NT2/D1 (cell line): ENCODE data around the gene ADM2.

Source experiments
- DNase-seq: peaks from one replicate; pipeline ENCODE4 v3.0.0-alpha.2; 2011; ENCODE audit warnings: low read depth, low spot score
- H3K27me3 ChIP-seq: 2 replicates; pipeline ENCODE4 v1.6.0; 2011; ENCODE audit warnings: mild to moderate bottlenecking; ENCODE audit not compliant: insufficient read length, insufficient read depth
- H3K36me3 ChIP-seq: 2 replicates; pipeline ENCODE4 v1.6.1; 2011; ENCODE audit warnings: mild to moderate bottlenecking, low read length, mixed read lengths; ENCODE audit not compliant: insufficient read depth, insufficient read length
- H3K4me1 ChIP-seq: 2 replicates; pipeline ENCODE4 v1.5.1; 2011; ENCODE audit not compliant: insufficient read depth, insufficient read length
- H3K4me3 ChIP-seq: 2 replicates; pipeline ENCODE4 v1.5.1; 2011; ENCODE audit warnings: low read depth; ENCODE audit not compliant: insufficient read length
- H3K9ac ChIP-seq: 2 replicates; pipeline ENCODE4 v1.6.0; 2011; ENCODE audit warnings: low read depth; ENCODE audit not compliant: insufficient read length
- H3K9me3 ChIP-seq: 2 replicates; pipeline ENCODE4 v1.5.1; 2011; ENCODE audit warnings: mild to moderate bottlenecking, low read length; ENCODE audit not compliant: insufficient read depth
- SUZ12 ChIP-seq: IDR thresholded peaks from 2 replicates; pipeline ENCODE4 v1.6.1; 2011; ENCODE audit not compliant: insufficient read length, insufficient read depth; ENCODE audit errors: extremely low read depth
- YY1 ChIP-seq: IDR thresholded peaks from 2 replicates; pipeline ENCODE4 v1.6.1; 2011; ENCODE audit not compliant: insufficient read length, insufficient read depth
- ZNF274 ChIP-seq: IDR thresholded peaks from 2 replicates; pipeline ENCODE4 v1.6.1; 2011; ENCODE audit warnings: mild to moderate bottlenecking, low read depth, low read length

Gene ADM2

DNA sequence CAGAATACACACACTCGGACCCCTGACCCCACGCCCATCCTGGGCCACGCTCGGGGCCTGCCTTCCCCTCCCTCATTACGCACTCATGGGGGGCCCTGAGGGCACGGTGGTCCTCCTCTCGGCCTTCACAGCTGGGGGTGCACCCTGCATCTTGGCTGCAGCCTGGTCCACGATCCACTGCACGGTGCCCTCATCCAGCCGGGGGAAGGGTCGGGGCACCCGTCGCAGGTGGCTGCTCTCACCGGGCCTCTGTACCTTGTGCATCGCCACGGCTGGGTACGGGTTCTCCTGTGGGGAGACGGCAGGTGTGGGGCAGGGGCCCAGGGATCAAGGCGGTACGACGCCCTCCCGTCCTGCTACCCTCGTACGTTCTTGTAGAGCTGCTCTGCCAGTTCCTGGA lies 16.9 kb upstream of the ADM2 start:
- H3K36me3 ChIP-seq: peaks cover 86% of the 10 kb centered on the region
- H3K4me1 ChIP-seq: peaks cover 2% of the 10 kb centered on the region
- H3K9ac ChIP-seq: no peak overlapping the region
- no peak overlapping the region for H3K4me3 ChIP-seq
- no peaks in the 10 kb centered on the region for H3K9me3 ChIP-seq
- DNase-seq: no peak
- TF ChIP-seq ZNF274 (no peak), SUZ12 (no peak), YY1 (no peak)
- H3K27me3 ChIP-seq: no peaks in the 10 kb centered on the region

DNA sequence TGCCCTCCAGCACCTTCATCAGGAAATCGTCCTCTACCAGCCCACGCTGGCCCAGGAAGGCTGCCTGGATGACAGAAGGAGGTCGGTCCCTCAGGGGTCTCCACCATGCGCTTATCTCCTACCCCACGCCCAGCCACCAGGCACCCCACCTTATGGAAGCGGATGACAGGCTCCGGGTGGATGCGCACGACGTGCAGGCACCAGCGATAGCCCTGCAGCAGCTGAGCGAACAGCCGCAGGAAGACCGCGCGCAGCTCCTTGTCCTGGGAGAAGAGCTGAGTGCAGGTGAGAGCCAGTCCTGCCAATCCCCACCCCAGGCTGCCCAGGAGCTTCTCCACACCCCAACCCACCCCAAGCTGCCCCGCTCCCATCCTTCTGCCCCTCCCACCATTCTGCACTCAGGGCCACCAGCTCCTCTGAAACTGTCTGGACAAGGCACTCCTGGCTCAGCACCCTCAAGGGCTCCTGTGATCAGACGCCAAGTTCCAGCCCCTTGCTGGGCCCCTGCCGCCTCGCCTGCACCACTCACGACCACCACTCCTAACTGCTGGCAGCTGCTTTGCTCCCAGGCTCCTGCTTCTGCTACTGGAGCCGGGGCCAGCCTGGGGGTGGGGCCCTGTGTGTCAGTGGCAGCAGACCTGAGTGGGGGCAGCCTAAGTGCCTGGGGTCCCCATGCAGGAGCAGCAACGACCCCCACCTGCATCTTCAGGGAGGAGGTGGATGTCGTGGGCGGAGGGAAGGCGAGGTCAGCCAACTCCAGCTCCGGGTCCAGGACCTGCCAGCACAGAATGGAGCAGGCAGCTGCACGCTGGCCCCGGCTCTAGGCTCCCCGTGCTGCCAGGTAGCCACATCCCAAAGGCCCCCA lies 16.0 kb upstream of the ADM2 start:
- peaks cover 78% of the 10 kb centered on the region for H3K36me3 ChIP-seq
- no peaks in the 10 kb centered on the region for H3K9me3 ChIP-seq
- H3K4me3 ChIP-seq: no peak overlapping the region
- TF ChIP-seq SUZ12 (no peak), YY1 (no peak), ZNF274 (no peak)
- no peaks in the 10 kb centered on the region for H3K27me3 ChIP-seq
- no peak for DNase-seq
- no peak overlapping the region for H3K9ac ChIP-seq
- H3K4me1 ChIP-seq: peaks cover 4% of the 10 kb centered on the region

DNA sequence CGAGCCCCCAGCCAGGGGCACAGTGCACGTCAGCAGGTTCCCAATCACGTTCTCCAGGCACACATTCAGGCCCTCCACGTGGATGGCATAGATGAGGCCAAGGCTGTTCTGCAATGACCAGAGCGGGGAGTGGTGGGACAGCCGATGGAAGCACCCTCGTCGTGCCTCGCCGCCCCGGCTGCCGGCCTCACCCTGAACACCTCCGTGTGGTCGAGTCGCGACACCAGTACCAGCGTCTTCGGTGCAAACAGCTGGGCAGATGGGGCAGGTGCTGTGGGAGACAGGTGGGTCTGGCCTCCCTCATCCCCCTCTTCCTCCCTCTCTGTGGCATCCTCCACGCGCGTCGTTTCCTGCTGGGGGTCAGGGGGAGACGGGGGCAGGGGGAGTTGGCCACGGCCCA lies 14.0 kb upstream of the ADM2 start:
- H3K9me3 ChIP-seq: no peaks in the 10 kb centered on the region
- TF ChIP-seq SUZ12 (no peak), ZNF274 (no peak), YY1 (no peak)
- no peaks in the 10 kb centered on the region for H3K27me3 ChIP-seq
- H3K36me3 ChIP-seq: peaks cover 64% of the 10 kb centered on the region
- no peak overlapping the region for H3K4me3 ChIP-seq
- no peak overlapping the region for H3K9ac ChIP-seq
- DNase-seq: no peak
- H3K4me1 ChIP-seq: peaks cover 8% of the 10 kb centered on the region

DNA sequence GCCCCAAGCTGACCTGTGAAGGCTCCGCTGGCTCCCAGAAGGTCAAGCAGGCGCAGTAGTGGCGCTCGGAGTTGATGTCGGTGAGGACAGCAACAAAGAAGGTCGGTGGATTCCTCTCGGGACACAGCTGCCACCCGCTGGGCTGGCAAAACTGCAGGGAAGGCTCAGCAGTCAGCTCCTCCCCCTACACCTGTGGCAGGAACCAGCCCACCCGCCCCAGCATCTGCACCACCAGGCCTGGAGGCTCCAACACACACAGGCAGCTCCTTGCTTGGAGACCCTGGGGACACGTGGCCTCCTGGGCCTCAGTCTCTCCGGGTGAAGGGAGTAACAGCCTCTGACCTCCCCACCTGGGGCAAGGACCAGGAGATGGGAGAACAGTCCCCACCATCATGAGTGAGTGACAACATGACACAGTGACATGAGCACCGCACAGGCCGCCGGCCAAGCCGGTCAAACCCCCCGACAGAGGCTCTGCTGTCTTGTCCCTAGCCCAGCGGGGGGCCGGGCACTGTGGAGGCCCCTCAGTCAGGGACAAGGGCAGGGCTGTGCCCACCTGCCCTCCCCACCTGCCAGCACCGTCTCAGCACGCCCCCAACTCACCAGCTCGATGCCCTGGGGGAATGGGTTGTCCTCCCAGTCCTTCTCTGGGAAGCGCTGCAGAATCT lies 13.4 kb upstream of the ADM2 start:
- H3K36me3 ChIP-seq: peaks cover 63% of the 10 kb centered on the region
- no peaks in the 10 kb centered on the region for H3K9me3 ChIP-seq
- H3K4me3 ChIP-seq: no peak overlapping the region
- H3K9ac ChIP-seq: no peak overlapping the region
- no peaks in the 10 kb centered on the region for H3K27me3 ChIP-seq
- no peak for DNase-seq
- no peak for TF ChIP-seq YY1
- TF ChIP-seq ZNF274: no peak
- TF ChIP-seq SUZ12: no peak
- peaks cover 8% of the 10 kb centered on the region for H3K4me1 ChIP-seq

DNA sequence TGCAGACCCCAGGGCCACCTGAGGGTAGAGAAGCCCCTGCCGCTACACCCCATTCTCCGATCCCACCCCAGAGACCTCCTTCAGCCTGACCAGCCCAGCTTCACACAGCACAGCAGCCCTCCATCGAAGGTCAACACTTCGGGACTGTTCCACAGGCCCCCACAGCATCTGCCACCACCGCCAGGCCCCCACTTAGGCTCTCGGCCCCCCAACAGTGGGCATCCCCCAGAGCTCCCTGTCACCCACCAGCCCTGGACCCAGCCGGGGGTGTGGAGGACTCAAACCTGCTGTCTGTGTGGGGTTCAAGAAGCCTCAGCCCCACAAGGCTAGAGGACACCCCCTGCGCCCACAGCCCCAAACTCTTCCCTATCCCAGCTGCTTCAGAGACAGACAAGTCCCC lies 12.7 kb upstream of the ADM2 start:
- H3K4me1 ChIP-seq: peaks cover 8% of the 10 kb centered on the region

DNA sequence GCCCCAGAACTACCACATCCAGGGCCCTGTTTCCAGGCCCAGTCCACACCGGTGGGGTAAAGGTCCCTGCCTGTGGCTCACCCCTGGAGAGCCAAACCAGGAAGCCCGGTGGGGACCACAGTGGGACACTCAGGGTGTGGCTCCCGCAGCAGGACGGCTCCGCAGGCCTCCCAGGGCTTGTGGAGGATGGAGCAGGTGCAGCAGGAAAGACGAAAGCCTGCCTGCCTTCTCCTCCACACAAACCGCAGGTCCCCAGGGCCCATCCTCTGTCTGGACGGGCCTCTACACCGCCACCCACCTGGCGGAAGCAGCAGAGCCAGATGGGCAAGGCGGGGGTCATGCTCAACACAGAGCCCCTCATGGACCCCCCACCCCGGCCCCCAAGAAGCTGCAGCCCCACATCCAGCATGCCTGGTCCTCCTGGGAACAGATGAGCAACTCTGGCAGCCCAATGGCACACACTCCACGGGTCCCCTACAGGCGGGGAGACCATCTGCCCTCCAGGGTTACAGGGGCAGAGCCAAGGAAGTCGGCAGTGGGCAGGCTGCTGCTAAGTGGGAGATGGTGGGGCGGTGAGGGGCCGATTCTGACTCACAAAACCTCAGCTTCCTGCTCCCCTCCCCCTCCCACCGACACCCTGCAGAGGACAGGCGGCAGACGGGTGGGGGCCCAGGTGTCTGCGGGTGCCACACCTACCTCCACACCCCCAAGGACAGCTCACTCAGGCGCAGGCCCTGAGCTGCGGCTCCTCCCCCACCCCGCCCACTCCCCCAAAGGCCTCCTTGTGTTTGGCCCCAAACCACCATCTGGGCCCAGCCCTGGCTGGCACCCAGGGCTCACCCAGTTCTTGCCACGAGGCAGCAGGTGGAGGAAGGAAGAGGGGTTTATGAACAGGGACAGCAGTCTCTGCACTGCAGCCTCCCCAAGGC lies 11.7 kb upstream of the ADM2 start:
- Histone ChIP-seq H3K36me3 (peaks cover 52% of the 10 kb centered on the region), H3K4me1 (peaks cover 8% of the 10 kb centered on the region), H3K4me3 (no peak overlapping the region)

More for the DNA sequence above, 12.7 kb upstream of the ADM2 start:
- no peaks in the 10 kb centered on the region for H3K27me3 ChIP-seq
- H3K9ac ChIP-seq: no peak overlapping the region
- TF ChIP-seq SUZ12: no peak
- TF ChIP-seq ZNF274: no peak
- no peak for TF ChIP-seq YY1
- H3K4me3 ChIP-seq: no peak overlapping the region
- DNase-seq: no peak
- H3K9me3 ChIP-seq: no peaks in the 10 kb centered on the region
- peaks cover 62% of the 10 kb centered on the region for H3K36me3 ChIP-seq

DNA sequence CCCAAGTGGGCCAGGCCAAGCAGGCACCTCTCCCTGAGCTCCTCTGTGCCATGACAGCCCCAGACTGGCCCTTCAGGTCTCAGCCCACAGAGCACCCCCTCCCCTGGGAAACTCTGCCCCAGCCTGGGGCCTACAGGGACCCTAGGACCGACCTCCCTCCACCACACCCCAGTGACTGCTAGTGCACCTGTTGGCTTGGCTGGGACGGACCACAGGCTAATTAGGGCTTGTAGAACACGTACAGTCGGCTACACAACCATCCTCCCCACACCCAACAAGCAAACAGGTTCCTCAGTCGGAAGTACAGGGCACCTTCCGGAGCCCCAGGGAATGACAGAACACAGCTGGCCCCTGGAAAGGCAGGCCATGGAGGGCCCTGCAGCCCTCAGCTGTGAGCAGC lies 10.9 kb upstream of the ADM2 start:
- Histone ChIP-seq H3K27me3 (peaks cover 2% of the 10 kb centered on the region), H3K9ac (no peak overlapping the region), H3K36me3 (peaks cover 44% of the 10 kb centered on the region), H3K9me3 (no peaks in the 10 kb centered on the region), H3K4me1 (peaks cover 10% of the 10 kb centered on the region), H3K4me3 (no peak overlapping the region)
- TF ChIP-seq SUZ12 (no peak), ZNF274 (no peak), YY1 (no peak)
- DNase-seq: no peak

More for the DNA sequence above, 11.7 kb upstream of the ADM2 start:
- no peaks in the 10 kb centered on the region for H3K9me3 ChIP-seq
- no peak for DNase-seq
- H3K27me3 ChIP-seq: no peaks in the 10 kb centered on the region
- no peak overlapping the region for H3K9ac ChIP-seq
- TF ChIP-seq SUZ12: no peak
- no peak for TF ChIP-seq YY1
- no peak for TF ChIP-seq ZNF274
